ENCODE data around the gene MIOX. TPM values are rescaled to one million over a fixed set of nuclear protein-coding genes. Genes with fewer than 3 reads are reported as not detected.

Gene MIOX
- total and polyA plus RNA-seq, 2 experiments from 2014 or later, result not detected

- ATAC-seq, result peak; percentile 7; the same call in 2 of the 3 replicates
- Histone ChIP-seq H2AFZ (no peak overlapping the region), H3K79me2 (replicated peaks; ENCODE audit: insufficient read depth) (no peaks in the 10 kb centered on the region), H3K9me2 (ENCODE audit: insufficient read depth) (no peaks in the 10 kb centered on the region), H3K36me3 (ENCODE audit: insufficient read depth) (no peaks in the 10 kb centered on the region), H3K27me3 (ENCODE audit: insufficient read depth) (no peaks in the 10 kb centered on the region), H3F3A (replicated peaks; ENCODE audit: low read depth) (peaks cover 5% of the 10 kb centered on the region; the same call in 1 of the 2 replicates), H3K4me3 (no peak overlapping the region), H3K4me2 (no peak overlapping the region), H4K20me1 (replicated peaks; ENCODE audit: insufficient read depth) (no peaks in the 10 kb centered on the region; the same call in 1 of the 2 replicates), H3K4me1 (ENCODE audit: insufficient read depth) (no peaks in the 10 kb centered on the region; the same call in 1 of the 2 replicates), H3K27ac (ENCODE audit: low read depth) (no peak overlapping the region)
- Mint-ChIP-seq H3K27ac (no peak overlapping the region), H3K4me1 (peaks cover 14% of the 10 kb centered on the region), H3K27me3 (ENCODE audit: insufficient read depth, low read depth, poor library complexity) (peaks cover 21% of the 10 kb centered on the region), H3K4me3 (no peak overlapping the region), H3K36me3 (ENCODE audit: low read depth) (0 out of 3 replicates have a peak, but pooled peaks cover 2% of the 10 kb centered on the region), H3K9me3 (no peaks in the 10 kb centered on the region)
- TF ChIP-seq CREB1 (CRISPR knock-in tag; IDR thresholded peaks at IDR 0.05; ENCODE audit: low read depth), result no peak
- DNase-seq (ENCODE audit: low spot score), result no peak
Observed at GRCh38 chr22:50440544-50441249, 46.0 kb upstream of the MIOX start.

GRCh38 chr22:50441428-50441993 lies 45.1 kb upstream of the MIOX start:
- H2AFZ ChIP-seq, result no peak overlapping the region
- no peak for ATAC-seq
- H3K9me3 Mint-ChIP-seq, result no peaks in the 10 kb centered on the region
- H3K4me3 Mint-ChIP-seq, result no peak overlapping the region
- H3K4me2 ChIP-seq, result no peak overlapping the region
- TF ChIP-seq REST (IDR thresholded peaks at IDR 0.05; ENCODE audit: unreplicated experiment) (no peak), CTCF (conservative IDR thresholded peaks at IDR 0.05; ENCODE audit: low read depth in 2 of 2) (no peak), EZH2phosphoT487 (IDR thresholded peaks at IDR 0.05; ENCODE audit: unreplicated experiment) (no peak)
- H3K4me3 ChIP-seq, result no peak overlapping the region
- H3K4me1 Mint-ChIP-seq, result peaks cover 17% of the 10 kb centered on the region
- H3K9me2 ChIP-seq (ENCODE audit: insufficient read depth), result no peaks in the 10 kb centered on the region
- H3K36me3 Mint-ChIP-seq (ENCODE audit: low read depth), result 0 out of 3 replicates have a peak, but pooled peaks cover 2% of the 10 kb centered on the region
- no peaks in the 10 kb centered on the region; the same call in 1 of the 2 replicates for H3K4me1 ChIP-seq (ENCODE audit: insufficient read depth)
- no peak overlapping the region for H3K27ac Mint-ChIP-seq
- H3K27me3 Mint-ChIP-seq (ENCODE audit: insufficient read depth, low read depth, poor library complexity), result peaks cover 24% of the 10 kb centered on the region
- no peaks in the 10 kb centered on the region for H3K79me2 ChIP-seq (replicated peaks; ENCODE audit: insufficient read depth)
- H3F3A ChIP-seq (replicated peaks; ENCODE audit: low read depth), result peaks cover 5% of the 10 kb centered on the region; the same call in 1 of the 2 replicates
- no peaks in the 10 kb centered on the region; the same call in 1 of the 2 replicates for H4K20me1 ChIP-seq (replicated peaks; ENCODE audit: insufficient read depth)
- no peaks in the 10 kb centered on the region for H3K36me3 ChIP-seq (ENCODE audit: insufficient read depth)
- no peak for DNase-seq (ENCODE audit: low spot score)
- H3K27me3 ChIP-seq (ENCODE audit: insufficient read depth), result no peaks in the 10 kb centered on the region
- no peak overlapping the region for H3K27ac ChIP-seq (ENCODE audit: low read depth)
